Hematopoietic multipotent progenitor cell treated with erythropoietin and hydrocortisone succinate and interleukin-3 and kit ligand, for 8 days (in vitro differentiated cells): ENCODE results near the gene SPTBN4.
"Not testable (repeated sequence)": the region's sequence is repeated elsewhere in the genome, so short reads cannot be mapped to it uniquely, and the experiment has no call there.

Experiments used
- DNase-seq: peaks from one replicate; pipeline ENCODE4 v3.0.0-alpha.2; 2015

SPTBN4 gene

GRCh38 chr19:40623403-40624251, 156.8 kb downstream of the SPTBN4 start:
- peak; percentile 71 for DNase-seq

GRCh38 chr19:40624369-40625153, 157.8 kb downstream of the SPTBN4 start:
- DNase-seq, result not testable (repeated sequence)

- no peak for DNase-seq
These were observed 158.8 kb downstream of the SPTBN4 start for GRCh38 chr19:40625406-40626120.
